Neural cell (in vitro differentiated cells): ENCODE results near the gene ZSCAN2. TPM values are rescaled to one million over a fixed set of nuclear protein-coding genes. Genes with fewer than 3 reads are reported as not detected.
"Not testable (repeated sequence)": the region's sequence is repeated elsewhere in the genome, so short reads cannot be mapped to it uniquely, and the experiment has no call there.

Experiments
- H2AFZ ChIP-seq: fragments of 200-600, 300-800 bp; sonication (generic), shearing (Covaris generic); 2 replicates; pipeline ENCODE4 v1.6.0; 2014; ENCODE audit warnings: low read depth, mild to moderate bottlenecking, antibody characterized with exemption, low read length, moderate library complexity
- H3F3A ChIP-seq: fragments of 200-600 bp; shearing (Covaris generic); 2 replicates; pipeline ENCODE4 v1.6.1; 2016; ENCODE audit warnings: mild to moderate bottlenecking, moderate library complexity, mixed read lengths, antibody characterized with exemption, low read length; ENCODE audit not compliant: insufficient read depth, poor library complexity, severe bottlenecking
- H3K27ac ChIP-seq: fragments of 200-600, 300-800 bp; sonication (generic), shearing (Covaris generic); 2 replicates; pipeline ENCODE4 v1.5.1; 2014; ENCODE audit warnings: mild to moderate bottlenecking, low read length, moderate library complexity
- H3K27me3 ChIP-seq: fragments of 300-800, 200-600 bp; sonication (generic), shearing (Covaris generic); 2 replicates; pipeline ENCODE4 v1.6.0; 2014; ENCODE audit warnings: mild to moderate bottlenecking, low read depth, low read length, moderate library complexity; ENCODE audit not compliant: insufficient read depth
- H3K36me3 ChIP-seq: fragments of 300-800, 200-600 bp; sonication (generic), shearing (Covaris generic); 2 replicates; pipeline ENCODE4 v1.5.1; 2014; ENCODE audit warnings: mild to moderate bottlenecking, antibody characterized with exemption, low read length, moderate library complexity; ENCODE audit not compliant: insufficient read depth
- H3K4me2 ChIP-seq: fragments of 300-800, 200-600 bp; sonication (generic), shearing (Covaris generic); 2 replicates; pipeline ENCODE4 v1.6.0; 2014; ENCODE audit warnings: mild to moderate bottlenecking, low read length
- H3K4me3 ChIP-seq: fragments of 300-800, 200-600 bp; sonication (generic), shearing (Covaris generic); 2 replicates; pipeline ENCODE4 v1.5.1; 2014; ENCODE audit warnings: mild to moderate bottlenecking, low read length, moderate library complexity
- H3K79me2 ChIP-seq: fragments of 200-600 bp; shearing (Covaris generic); replicated peaks from 2 replicates; pipeline ENCODE4 v1.6.0; 2014; ENCODE audit warnings: mild to moderate bottlenecking, low read length, moderate library complexity; ENCODE audit not compliant: insufficient read depth
- H3K9ac ChIP-seq: fragments of 300-800, 200-600 bp; sonication (generic), shearing (Covaris generic); 2 replicates; pipeline ENCODE4 v1.6.1; 2016; ENCODE audit warnings: mild to moderate bottlenecking, low read length, mixed read lengths
- H3K9me2 ChIP-seq: fragments of 200-600 bp; shearing (Covaris generic); 2 replicates; pipeline ENCODE4 v1.6.1; 2016; ENCODE audit warnings: mild to moderate bottlenecking, low read length, mixed read lengths; ENCODE audit not compliant: insufficient read depth
- H3K9me3 ChIP-seq: fragments of 200-600, 300-800 bp; sonication (generic), shearing (Covaris generic); 2 replicates; pipeline ENCODE4 v1.6.1; 2016; ENCODE audit warnings: mild to moderate bottlenecking, mixed run types, low read length, moderate library complexity, mixed read lengths
- H4K20me1 ChIP-seq: fragments of 200-600 bp; shearing (Covaris generic); 2 replicates; pipeline ENCODE4 v1.6.1; 2016; ENCODE audit warnings: mild to moderate bottlenecking, mixed run types; ENCODE audit not compliant: insufficient read depth
- EP300 ChIP-seq: fragments of 450-650 bp; conservative IDR thresholded peaks from 2 replicates; pipeline ENCODE4 v1.6.1; 2014; ENCODE audit warnings: antibody characterized with exemption, mild to moderate bottlenecking, moderate library complexity; ENCODE audit not compliant: poor library complexity, severe bottlenecking
- EZH2 ChIP-seq: fragments of 200-600, 300-800 bp; shearing (Covaris generic), sonication (generic); IDR thresholded peaks from 2 replicates; pipeline ENCODE4 v1.6.1; 2014; ENCODE audit warnings: antibody characterized with exemption, low read length, borderline replicate concordance, mild to moderate bottlenecking; ENCODE audit not compliant: insufficient read depth, poor library complexity, severe bottlenecking
- MXI1 ChIP-seq: fragments of 450-650 bp; conservative IDR thresholded peaks from 2 replicates; pipeline ENCODE4 v1.6.1; 2014; ENCODE audit warnings: antibody characterized with exemption, mild to moderate bottlenecking; ENCODE audit not compliant: poor library complexity, severe bottlenecking
- POLR2AphosphoS5 ChIP-seq: IDR thresholded peaks from 2 replicates; pipeline ENCODE4 v1.6.1; 2012
- RAD21 ChIP-seq: fragments of 450-650 bp; conservative IDR thresholded peaks from 2 replicates; pipeline ENCODE4 v1.6.1; 2014; ENCODE audit warnings: antibody characterized with exemption, mild to moderate bottlenecking, moderate library complexity
- SMC3 ChIP-seq: fragments of 450-650 bp; conservative IDR thresholded peaks from 2 replicates; pipeline ENCODE4 v1.6.1; 2014; ENCODE audit warnings: antibody characterized with exemption, mild to moderate bottlenecking, moderate library complexity; ENCODE audit not compliant: poor library complexity
- TAF1 ChIP-seq: IDR thresholded peaks from 2 replicates; pipeline ENCODE4 v1.6.1; 2012; ENCODE audit warnings: low read depth
- polyA plus RNA-seq: library from polyadenylated mRNA; depleted of rRNA; stranded (reverse); fragments of >200 nt; gene quantifications from 2 replicates; pipeline ENCODE4 v1.2.3, GENCODE V29; 2014
- TF ChIP-seq, protein P1 (sequence below): fragments of 450-650 bp; IDR thresholded peaks from 2 replicates; pipeline ENCODE4 v1.5.1; 2014; ENCODE audit warnings: antibody characterized with exemption, mild to moderate bottlenecking, moderate library complexity; ENCODE audit not compliant: poor library complexity, severe bottlenecking
- TF ChIP-seq, protein P2 (sequence below): IDR thresholded peaks from 2 replicates; pipeline ENCODE4 v1.6.1; 2012; ENCODE audit warnings: borderline replicate concordance

The ZSCAN2 gene
- polyA plus RNA-seq, 1 donor from 2014 or later: 55.6 TPM

DNA sequence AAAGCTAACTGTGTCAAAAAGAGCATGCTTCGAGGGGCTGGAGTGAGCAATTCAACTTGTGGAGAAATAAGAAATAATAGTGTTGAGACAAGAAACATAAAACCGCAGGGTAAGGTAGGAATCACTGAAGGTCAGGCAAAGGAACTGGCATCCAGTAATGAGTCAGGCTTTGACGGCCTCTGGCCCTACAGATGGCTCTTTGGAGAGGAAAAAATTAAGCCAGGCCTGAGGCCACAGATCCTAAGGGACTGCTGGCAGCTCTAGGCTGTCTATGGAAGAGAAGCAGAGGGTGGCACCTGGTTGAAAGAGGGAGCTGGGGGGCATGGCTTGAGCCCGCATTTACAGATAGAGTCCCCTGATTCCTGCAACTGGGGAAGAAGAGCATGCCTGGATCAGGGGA is 28.6 kb upstream of the ZSCAN2 start:
- Histone ChIP-seq H3K27me3 (no peaks in the 10 kb centered on the region), H2AFZ (no peak overlapping the region), H4K20me1 (no peaks in the 10 kb centered on the region), H3K4me3 (no peak overlapping the region), H3K36me3 (no peaks in the 10 kb centered on the region), H3K4me2 (no peak overlapping the region), H3K9me3 (no peaks in the 10 kb centered on the region), H3K9ac (no peak overlapping the region), H3K9me2 (no peaks in the 10 kb centered on the region), H3K27ac (no peak overlapping the region), H3F3A (no peaks in the 10 kb centered on the region), H3K79me2 (no peaks in the 10 kb centered on the region)
- TF ChIP-seq, protein P1, sequence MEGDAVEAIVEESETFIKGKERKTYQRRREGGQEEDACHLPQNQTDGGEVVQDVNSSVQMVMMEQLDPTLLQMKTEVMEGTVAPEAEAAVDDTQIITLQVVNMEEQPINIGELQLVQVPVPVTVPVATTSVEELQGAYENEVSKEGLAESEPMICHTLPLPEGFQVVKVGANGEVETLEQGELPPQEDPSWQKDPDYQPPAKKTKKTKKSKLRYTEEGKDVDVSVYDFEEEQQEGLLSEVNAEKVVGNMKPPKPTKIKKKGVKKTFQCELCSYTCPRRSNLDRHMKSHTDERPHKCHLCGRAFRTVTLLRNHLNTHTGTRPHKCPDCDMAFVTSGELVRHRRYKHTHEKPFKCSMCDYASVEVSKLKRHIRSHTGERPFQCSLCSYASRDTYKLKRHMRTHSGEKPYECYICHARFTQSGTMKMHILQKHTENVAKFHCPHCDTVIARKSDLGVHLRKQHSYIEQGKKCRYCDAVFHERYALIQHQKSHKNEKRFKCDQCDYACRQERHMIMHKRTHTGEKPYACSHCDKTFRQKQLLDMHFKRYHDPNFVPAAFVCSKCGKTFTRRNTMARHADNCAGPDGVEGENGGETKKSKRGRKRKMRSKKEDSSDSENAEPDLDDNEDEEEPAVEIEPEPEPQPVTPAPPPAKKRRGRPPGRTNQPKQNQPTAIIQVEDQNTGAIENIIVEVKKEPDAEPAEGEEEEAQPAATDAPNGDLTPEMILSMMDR: no peak
- no peak for TF ChIP-seq POLR2AphosphoS5
- TF ChIP-seq MXI1: no peak
- no peak for TF ChIP-seq EP300
- TF ChIP-seq TAF1: no peak
- TF ChIP-seq, protein P2, sequence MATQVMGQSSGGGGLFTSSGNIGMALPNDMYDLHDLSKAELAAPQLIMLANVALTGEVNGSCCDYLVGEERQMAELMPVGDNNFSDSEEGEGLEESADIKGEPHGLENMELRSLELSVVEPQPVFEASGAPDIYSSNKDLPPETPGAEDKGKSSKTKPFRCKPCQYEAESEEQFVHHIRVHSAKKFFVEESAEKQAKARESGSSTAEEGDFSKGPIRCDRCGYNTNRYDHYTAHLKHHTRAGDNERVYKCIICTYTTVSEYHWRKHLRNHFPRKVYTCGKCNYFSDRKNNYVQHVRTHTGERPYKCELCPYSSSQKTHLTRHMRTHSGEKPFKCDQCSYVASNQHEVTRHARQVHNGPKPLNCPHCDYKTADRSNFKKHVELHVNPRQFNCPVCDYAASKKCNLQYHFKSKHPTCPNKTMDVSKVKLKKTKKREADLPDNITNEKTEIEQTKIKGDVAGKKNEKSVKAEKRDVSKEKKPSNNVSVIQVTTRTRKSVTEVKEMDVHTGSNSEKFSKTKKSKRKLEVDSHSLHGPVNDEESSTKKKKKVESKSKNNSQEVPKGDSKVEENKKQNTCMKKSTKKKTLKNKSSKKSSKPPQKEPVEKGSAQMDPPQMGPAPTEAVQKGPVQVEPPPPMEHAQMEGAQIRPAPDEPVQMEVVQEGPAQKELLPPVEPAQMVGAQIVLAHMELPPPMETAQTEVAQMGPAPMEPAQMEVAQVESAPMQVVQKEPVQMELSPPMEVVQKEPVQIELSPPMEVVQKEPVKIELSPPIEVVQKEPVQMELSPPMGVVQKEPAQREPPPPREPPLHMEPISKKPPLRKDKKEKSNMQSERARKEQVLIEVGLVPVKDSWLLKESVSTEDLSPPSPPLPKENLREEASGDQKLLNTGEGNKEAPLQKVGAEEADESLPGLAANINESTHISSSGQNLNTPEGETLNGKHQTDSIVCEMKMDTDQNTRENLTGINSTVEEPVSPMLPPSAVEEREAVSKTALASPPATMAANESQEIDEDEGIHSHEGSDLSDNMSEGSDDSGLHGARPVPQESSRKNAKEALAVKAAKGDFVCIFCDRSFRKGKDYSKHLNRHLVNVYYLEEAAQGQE: no peak
- TF ChIP-seq EZH2: no peak
- no peak for TF ChIP-seq SMC3

DNA sequence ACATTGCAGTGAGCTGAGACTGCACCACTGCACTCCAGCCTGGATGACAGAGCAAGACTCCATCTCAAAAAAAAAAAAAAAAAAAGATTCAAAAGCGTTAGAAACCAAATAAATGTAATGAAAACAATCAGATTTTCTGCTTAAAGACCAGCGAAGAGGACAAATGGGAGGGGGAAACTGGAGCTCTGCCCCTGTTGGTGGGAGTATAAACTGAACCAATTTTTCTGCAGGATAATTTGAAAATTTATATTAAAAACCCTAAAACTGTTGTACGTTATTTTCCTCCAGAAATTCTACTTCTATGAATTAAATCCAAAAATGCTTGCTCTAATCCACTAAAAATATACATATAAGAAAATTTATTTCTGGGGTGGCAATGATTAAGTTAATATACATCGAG is 25.3 kb upstream of the ZSCAN2 start:
- no peaks in the 10 kb centered on the region for H3K9me2 ChIP-seq
- TF ChIP-seq SMC3 (no peak), EZH2 (no peak), EP300 (no peak), POLR2AphosphoS5 (no peak), TAF1 (no peak), MXI1 (no peak), RAD21 (no peak)
- TF ChIP-seq, protein P2: no peak
- TF ChIP-seq, protein P1: no peak
- no peaks in the 10 kb centered on the region for H3F3A ChIP-seq
- H3K36me3 ChIP-seq: no peaks in the 10 kb centered on the region
- H4K20me1 ChIP-seq: no peaks in the 10 kb centered on the region
- no peak overlapping the region for H3K27ac ChIP-seq
- no peaks in the 10 kb centered on the region for H3K79me2 ChIP-seq
- H3K9me3 ChIP-seq: no peaks in the 10 kb centered on the region
- no peak overlapping the region for H3K4me2 ChIP-seq
- H3K27me3 ChIP-seq: no peaks in the 10 kb centered on the region
- no peak overlapping the region for H3K4me3 ChIP-seq
- H2AFZ ChIP-seq: no peak overlapping the region
- no peak overlapping the region for H3K9ac ChIP-seq

DNA sequence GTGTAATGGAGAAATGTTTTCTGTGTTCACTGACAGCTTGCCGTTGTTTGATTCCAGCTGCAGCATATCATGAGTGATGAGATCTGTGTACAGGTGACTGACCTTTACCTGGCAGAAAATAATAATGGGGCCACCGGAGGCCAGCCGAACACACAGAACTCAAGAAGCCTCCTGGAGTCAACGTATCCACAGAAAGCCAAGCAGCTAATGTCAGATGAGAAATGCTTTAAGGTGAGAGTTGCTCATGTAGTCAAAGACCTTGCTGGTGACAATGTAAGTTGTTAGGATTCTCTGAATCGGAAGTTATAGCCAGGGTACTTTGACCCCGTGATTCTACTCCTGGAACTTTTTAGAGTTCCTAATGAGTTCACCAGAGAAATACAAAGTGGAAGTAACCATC is 22.9 kb upstream of the ZSCAN2 start:
- not testable (repeated sequence) for H2AFZ ChIP-seq, H3K4me3 ChIP-seq, H3K4me2 ChIP-seq, H3F3A ChIP-seq, H3K9me2 ChIP-seq, H3K27ac ChIP-seq, H3K27me3 ChIP-seq, H4K20me1 ChIP-seq, H3K9me3 ChIP-seq, H3K9ac ChIP-seq, H3K36me3 ChIP-seq, H3K79me2 ChIP-seq
